ENCODE results near the gene TTLL11. TPM values are rescaled to one million over a fixed set of nuclear protein-coding genes. Genes with fewer than 3 reads are reported as not detected.

Gene TTLL11
- 5.9 TPM for polyA plus RNA-seq (2013, experiment 1 of 2; ENCODE audit: insufficient read length)
- 5.4 TPM for polyA plus RNA-seq (2013, experiment 2 of 2; ENCODE audit: insufficient read length)

DNA sequence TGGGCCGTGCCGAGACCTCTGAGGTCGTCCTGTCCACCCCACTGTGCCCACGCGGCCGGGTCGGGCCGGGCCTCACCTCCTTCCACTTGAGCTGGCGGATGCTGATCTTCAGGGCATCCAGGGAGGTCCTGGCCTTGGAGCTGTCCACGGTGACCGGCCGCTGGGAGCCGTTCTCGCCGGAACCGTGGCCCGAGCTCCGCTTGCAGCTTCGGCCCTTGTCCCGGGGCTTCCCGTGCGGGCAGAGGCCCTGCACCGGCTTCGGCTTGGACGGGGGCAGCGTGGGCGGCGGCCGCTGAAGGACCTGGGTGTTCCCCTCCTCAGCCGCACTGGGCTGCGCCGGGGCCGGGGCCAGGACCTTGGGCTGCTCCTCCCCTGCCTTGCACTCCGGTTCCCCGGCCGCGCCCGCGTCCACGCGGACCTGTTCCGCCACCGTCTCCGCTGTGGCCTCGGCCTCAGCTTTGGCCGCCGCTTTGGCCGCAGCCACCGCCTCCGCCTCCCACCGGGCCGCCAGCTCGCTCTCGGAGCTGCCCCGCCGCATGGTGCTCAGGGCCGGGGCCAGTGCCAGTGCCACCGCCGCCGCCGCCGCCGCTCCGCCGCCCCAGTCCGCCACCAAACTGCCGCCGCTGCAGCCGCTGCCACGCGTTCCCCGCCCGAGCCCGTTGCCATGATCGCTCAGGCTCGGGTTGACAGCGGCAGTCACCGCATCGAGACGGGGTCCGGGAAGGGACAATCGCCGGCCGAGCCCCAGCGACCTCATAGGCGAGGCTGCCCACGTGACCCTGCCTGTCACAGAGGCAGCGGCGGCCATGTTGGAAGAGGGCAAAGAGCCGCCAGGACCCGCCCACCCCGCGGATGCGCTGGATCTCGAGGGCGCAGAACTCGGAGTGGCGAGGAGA is at the start of gene TTLL11:
TTLL11 (minus strand) TSS at position 698 of the 896 bp plus-strand sequence; CDS start at position 538, 160 bp downstream.
- peak; percentile 93 for DNase-seq

GRCh38 chr9:122141671-122142070 is 48.6 kb upstream of the TTLL11 start:
- DNase-seq = no peak

- DNase-seq = no peak
Measured at GRCh38 chr9:122140368-122141193, 47.5 kb upstream of the TTLL11 start.

DNA sequence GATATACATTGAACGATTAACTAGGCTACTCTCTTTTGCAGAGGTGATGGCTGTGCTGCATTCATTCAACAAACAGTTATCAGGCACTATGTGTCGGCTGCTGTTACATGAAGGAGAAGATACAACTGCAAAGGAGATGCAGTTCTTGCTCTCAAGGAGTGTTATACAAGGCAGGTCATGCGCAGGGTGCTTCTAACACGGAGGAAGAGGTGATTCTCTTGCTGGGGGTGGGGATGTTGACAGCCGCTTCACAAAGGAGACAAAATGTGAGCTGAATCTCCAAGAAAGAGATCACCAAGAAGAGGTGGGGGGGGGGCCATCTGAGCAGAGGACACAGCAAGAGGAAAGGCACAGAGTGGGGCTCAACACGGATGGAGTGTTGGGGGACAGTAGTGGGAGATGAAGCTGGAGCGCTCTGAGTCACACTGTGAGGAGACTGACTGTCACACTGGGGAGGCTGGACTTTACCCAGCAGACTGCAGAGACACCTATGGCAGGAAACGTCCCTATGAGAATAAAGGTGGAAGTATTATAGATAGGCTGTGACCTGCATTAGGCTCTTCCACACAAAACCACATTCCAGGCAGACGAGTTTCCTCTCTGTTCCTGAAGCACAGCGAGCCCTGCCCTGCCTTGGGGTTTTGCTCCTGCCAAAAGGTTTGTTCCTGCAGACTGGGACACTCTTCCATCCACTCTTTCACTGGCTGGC is 45.6 kb upstream of the TTLL11 start:
- DNase-seq = no peak

DNA sequence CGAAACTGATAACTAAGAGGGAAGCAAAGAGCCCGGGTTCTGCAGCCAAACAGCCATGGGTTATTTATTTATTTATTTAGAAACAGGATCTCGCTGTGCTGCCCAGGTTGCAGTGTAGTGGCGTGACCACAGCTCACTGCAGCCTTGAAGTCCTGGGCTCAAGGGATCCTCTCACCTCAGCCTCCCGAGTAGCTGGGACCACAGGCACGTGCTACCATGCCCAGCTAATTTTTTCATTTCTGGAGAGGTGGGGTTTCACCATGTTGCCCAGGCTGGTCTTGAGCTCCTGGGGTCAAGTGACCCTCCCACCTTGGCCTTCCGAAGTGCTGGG is 42.4 kb upstream of the TTLL11 start:
- no peak for DNase-seq

DNA sequence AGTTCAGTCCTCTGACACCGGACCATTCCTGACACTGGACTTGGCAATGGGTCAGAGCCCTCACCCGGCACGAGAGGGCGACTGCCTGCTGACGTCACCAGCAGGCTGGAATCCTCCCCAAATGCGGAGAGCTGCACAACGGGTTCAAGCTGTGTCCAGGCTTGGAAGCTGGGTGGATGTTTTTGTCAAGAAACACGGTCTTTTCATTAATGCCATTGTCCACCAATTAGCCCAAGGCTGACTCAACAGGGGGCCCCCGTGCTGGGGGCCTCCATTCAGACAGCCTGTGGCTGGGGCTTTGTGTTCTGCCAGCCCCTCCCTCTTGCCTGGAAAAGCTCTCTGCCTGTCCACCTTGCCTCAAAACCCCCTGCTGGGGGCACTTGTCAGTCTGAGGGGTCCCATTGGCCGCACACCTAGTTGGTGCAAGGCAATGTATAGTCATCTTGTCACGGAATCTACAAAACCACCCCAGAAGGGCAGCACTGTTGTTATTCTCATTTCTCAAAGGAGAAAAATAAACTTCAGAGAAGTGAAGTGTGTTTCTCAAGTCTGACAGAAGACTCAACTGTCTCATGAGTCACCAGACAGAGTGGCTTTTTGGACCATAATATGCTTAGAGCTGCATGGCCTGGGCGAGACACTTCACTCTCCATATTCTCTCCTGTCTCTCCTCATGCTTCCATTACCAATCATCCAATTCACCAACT is 41.9 kb upstream of the TTLL11 start:
- DNase-seq = no peak

DNA sequence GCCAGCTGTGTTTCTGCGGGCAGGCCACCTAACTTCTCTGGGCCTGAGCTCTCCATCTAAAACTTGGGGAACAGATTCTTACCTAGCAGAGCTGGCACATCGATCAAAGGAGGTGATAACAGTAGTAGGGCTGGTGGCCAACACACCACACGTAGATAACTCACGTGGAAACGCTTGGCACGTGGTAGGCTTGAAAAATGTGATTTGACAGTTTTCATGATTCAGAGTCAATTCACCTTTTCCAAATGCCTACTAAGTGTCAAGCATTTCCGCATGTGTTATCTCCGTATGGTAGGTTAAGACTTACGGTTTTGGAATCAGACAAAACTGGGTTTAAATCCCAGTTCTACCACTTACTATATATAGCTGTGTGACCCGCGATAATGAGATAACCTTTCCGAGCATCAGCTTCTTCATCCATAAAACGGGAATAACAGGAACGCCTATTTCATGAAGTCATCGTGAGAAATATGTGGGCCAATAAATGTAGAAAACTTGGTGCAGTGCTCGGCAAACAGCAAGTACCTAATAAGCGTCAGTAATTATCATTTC is 41.0 kb upstream of the TTLL11 start:
- DNase-seq = no peak

DNA sequence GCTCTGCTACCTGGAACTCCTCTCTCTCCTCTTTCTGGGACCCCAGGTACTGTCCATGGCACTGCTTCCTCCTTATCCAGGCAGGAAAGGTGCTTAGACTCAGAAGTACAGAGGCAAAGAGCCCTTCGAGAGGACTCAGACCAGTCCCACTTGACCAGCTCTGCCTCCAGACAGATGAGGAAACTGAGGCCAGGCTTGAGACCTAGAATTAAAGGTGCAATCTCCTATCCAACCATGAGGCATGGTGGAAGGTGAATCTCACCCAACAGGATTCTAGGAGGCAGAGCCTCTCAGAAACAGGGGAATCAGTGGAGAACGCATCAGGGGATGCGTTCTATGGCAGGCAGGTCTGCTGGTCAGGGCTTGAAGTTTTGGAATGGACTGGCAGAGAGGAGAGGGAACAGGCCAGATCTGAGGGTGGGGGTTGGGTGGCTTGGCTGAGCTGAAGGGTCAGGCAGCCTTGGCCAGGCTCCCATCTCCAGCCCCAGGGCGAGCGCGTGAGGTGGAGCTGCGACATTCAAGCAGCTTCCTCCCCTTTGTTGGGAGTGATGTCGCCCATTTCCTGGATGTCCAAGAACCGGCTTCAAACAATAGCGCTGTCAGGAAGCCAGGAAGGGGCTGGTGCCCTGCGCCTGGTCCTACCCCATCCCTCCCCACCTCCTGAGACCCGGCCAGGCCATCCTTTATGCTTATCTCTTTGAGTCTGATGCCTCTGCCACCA is 40.3 kb upstream of the TTLL11 start:
- no peak for DNase-seq

DNA sequence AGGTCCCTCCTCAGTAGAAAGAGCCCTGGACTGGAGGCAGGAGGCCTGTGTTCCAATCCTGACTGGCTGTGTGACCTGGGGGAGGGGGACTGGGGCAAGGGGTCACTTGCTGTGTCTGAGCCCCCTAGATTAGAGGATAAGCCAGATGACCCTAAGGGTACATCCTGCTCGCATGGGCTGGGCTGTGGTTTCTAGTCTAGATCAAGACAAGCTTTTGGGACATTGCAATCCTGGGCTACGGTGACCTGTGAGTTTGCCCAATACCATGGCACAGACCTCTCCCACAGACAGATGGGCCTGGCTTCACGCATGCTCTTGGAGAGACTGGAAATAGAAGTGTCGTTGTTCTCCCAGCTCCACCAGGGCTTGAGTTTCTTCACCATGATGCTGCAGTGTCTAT is 39.4 kb upstream of the TTLL11 start:
- DNase-seq = no peak

- DNase-seq = no peak
Measured at GRCh38 chr9:122131401-122132001, 38.4 kb upstream of the TTLL11 start.

GRCh38 chr9:122130837-122131236 is 37.7 kb upstream of the TTLL11 start:
- no peak for DNase-seq

DNA sequence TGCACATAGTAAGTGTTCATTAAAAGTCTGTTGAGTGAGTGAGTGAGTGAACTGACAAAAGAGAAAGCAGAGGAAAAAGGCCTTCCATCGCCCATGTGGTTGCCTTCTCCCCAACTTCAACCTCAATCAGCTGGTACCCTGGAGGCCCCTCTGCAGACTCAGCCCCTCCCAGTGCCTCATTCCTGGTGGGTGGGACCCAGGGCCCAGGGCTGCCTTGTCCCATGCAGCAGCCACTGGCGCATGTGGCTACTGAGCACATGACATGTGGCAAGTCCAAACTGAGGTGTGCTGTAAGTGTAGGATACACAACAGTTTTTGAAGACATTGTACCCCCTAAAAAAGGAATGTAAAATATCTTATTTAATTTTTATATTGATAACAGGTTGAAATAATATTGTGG is 36.9 kb upstream of the TTLL11 start:
- no peak for DNase-seq

DNA sequence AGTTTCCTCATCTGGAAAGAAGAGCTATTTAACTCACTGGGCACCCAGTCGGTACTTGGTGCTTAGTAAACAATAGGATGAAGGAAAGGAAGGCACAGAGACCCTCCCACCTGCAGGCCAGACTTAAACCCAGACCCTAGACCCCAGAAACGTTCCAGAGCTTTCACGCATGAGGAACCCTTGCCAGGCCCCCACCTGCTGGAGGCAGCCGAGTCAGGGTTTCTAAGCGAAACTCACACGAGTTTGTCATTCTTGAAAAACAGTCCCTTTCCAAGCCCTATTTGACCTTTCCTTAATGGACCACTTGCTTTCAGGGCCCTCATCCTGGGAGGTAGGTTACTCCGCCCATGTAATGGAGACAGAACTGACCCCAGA is 35.8 kb upstream of the TTLL11 start:
- DNase-seq = no peak

- no peak for DNase-seq
Measured at GRCh38 chr9:122128007-122128968, 35.2 kb upstream of the TTLL11 start.

- DNase-seq = no peak
Measured at GRCh38 chr9:122127396-122127798, 34.3 kb upstream of the TTLL11 start.

- DNase-seq = peak; percentile 71
Measured at GRCh38 chr9:122126331-122127261, 33.5 kb upstream of the TTLL11 start.

DNA sequence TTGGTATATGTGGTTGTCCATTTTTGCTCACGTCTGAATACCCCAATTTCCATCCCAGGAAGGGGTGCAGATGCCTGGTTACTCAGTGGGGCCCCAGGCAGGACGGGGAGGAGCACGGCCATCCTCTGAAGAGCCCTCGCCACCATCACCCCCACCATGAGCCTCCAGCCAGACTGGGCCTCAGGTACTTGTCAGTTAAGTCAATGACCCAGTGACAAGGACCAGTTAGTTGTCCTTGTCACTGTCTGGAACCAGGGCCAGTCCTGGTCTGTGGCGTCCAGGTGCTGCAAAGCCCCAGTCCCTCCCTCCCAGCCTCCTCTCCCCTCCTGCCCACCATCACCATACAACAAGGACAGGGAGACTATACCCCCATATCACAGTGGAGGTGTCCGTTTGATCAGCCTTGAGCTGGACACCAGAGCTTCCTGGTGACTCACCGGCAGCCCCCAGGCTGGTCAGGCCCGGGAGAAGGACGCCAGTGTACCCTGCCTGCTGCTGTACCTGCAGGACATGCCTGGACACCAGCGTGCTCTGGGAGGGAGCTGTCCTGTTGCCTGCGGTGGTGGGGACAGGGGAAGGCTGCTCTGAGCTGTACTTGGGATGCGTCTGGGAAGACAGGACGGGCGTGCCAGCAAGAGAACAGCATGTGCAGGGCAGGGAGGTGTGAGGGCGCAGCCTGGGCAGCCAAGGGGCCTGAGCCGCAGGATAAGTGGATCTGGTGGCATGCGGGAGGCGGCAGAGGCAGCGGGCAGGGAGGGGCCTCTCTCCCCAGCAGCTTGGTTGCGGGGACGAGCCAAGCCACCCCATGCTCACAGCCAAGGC is 32.6 kb upstream of the TTLL11 start:
- DNase-seq = no peak

DNA sequence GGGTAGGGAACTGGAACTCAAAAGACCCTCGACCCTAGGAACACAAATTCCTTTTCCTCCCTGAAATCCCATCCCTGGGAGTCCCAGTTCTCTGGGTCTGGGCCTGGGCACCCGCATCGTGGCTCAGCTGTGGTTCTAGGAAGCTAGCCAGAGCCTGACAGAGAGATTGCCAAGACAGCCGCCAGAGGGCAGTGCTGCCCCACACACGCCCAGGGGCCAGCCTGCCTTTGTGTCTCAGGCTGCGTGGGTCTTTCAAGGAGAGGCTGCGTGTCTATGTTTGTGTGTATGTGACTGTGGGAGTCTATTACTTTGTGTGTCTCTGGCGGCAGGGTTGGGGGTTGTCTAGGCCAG is 32.0 kb upstream of the TTLL11 start:
- DNase-seq = peak; percentile 69

Data from fibroblast of skin of abdomen (primary cell).